DOHH2 (cell line): Measurements from ENCODE around the gene GLIS2.

Experiments used
- H3F3A ChIP-seq: fragments of 200-600 bp; sonication (generic), shearing (Covaris generic); 2 replicates; pipeline ENCODE4 v1.6.0; 2016; ENCODE audit warnings: antibody characterized with exemption, mild to moderate bottlenecking; ENCODE audit not compliant: control insufficient read depth, insufficient read depth
- H3K27ac ChIP-seq: fragments of 200-600 bp; sonication (generic); 2 replicates; pipeline ENCODE4 v1.5.1; 2014; ENCODE audit warnings: low read depth, mild to moderate bottlenecking, low read length, moderate library complexity
- H3K27me3 ChIP-seq: fragments of 200-600 bp; sonication (generic); 2 replicates; pipeline ENCODE4 v1.6.1; 2014; ENCODE audit warnings: mild to moderate bottlenecking, low read length, mixed read lengths; ENCODE audit not compliant: control insufficient read depth
- H3K36me3 ChIP-seq: fragments of 200-600 bp; sonication (generic); 2 replicates; pipeline ENCODE4 v1.6.1; 2014; ENCODE audit warnings: mild to moderate bottlenecking, low read length, moderate library complexity, mixed read lengths; ENCODE audit not compliant: control insufficient read depth
- H3K4me1 ChIP-seq: fragments of 200-600 bp; sonication (generic); 2 replicates; pipeline ENCODE4 v1.6.1; 2014; ENCODE audit warnings: mild to moderate bottlenecking, low read length, mixed read lengths; ENCODE audit not compliant: control insufficient read depth
- H3K4me2 ChIP-seq: fragments of 200-600 bp; sonication (generic); 2 replicates; pipeline ENCODE4 v1.6.0; 2014; ENCODE audit warnings: mild to moderate bottlenecking, low read length, moderate library complexity
- H3K4me3 ChIP-seq: fragments of 200-600 bp; sonication (generic); 2 replicates; pipeline ENCODE4 v1.5.1; 2014; ENCODE audit warnings: mild to moderate bottlenecking, low read length, mixed read lengths
- H3K79me2 ChIP-seq: fragments of 200-600 bp; sonication (generic); 2 replicates; pipeline ENCODE4 v1.6.1; 2014; ENCODE audit warnings: mild to moderate bottlenecking, low read length, mixed read lengths; ENCODE audit not compliant: control insufficient read depth
- H3K9me2 ChIP-seq: fragments of 200-600 bp; sonication (generic); replicated peaks from 2 replicates; pipeline ENCODE4 v1.6.1; 2014; ENCODE audit warnings: mild to moderate bottlenecking, low read length, mixed read lengths; ENCODE audit not compliant: control insufficient read depth
- H3K9me3 ChIP-seq: fragments of 200-600 bp; sonication (generic); 2 replicates; pipeline ENCODE4 v1.6.1; 2014; ENCODE audit warnings: antibody characterized with exemption, low read length, mixed read lengths; ENCODE audit not compliant: control insufficient read depth, insufficient read depth
- H4K20me1 ChIP-seq: fragments of 200-600 bp; sonication (generic); 2 replicates; pipeline ENCODE4 v1.6.0; 2014; ENCODE audit warnings: low read depth, mild to moderate bottlenecking, antibody characterized with exemption, low read length, moderate library complexity; ENCODE audit not compliant: control insufficient read depth, insufficient read depth
- CTCF ChIP-seq: fragments of 200-600 bp; sonication (generic); IDR thresholded peaks from one replicate; pipeline ENCODE4 v1.5.1; 2014; ENCODE audit warnings: antibody characterized with exemption, mild to moderate bottlenecking, low read depth, low read length; ENCODE audit not compliant: poor library complexity, severe bottlenecking
- EZH2phosphoT487 ChIP-seq: fragments of 200-600 bp; sonication (generic); IDR thresholded peaks from 2 replicates; pipeline ENCODE4 v1.6.1; 2017; ENCODE audit warnings: borderline replicate concordance, mild to moderate bottlenecking, antibody characterized with exemption, low read length, moderate library complexity, mixed read lengths

The GLIS2 gene

GRCh38 chr16:4315186-4316107, at the start of gene GLIS2:
GLIS2 (plus strand) TSS chr16:4316067; CDS start chr16:4332281, 16,214 bp downstream.
- Histone ChIP-seq H3K27ac (no peak within 1 kb of the TSS), H3K79me2 (no peaks in the 10 kb centered on the region), H3K4me3 (peak within 1 kb of the TSS; percentile 57), H3K4me1 (peaks cover 33% of the 10 kb centered on the region), H4K20me1 (no peaks in the 10 kb centered on the region), H3K4me2 (peak within 1 kb of the TSS; percentile 60), H3F3A (peaks cover 5% of the 10 kb centered on the region; the same call in 1 of the 2 replicates), H3K36me3 (no peaks in the 10 kb centered on the region), H3K9me3 (no peaks in the 10 kb centered on the region), H3K27me3 (peaks cover 56% of the 10 kb centered on the region), H3K9me2 (no peaks in the 10 kb centered on the region)
- TF ChIP-seq EZH2phosphoT487 (peak; percentile 99; the same call in 1 of the 2 replicates), CTCF (no peak)

- peaks cover 100% of the 10 kb centered on the region for H3K79me2 ChIP-seq
- TF ChIP-seq EZH2phosphoT487 (no peak), CTCF (no peak)
- H3K4me2 ChIP-seq = no peak overlapping the region
- peaks cover 83% of the 10 kb centered on the region for H3K36me3 ChIP-seq
- no peaks in the 10 kb centered on the region for H3K9me3 ChIP-seq
- no peak overlapping the region for H3K4me3 ChIP-seq
- peaks cover 11% of the 10 kb centered on the region; the same call in 1 of the 2 replicates for H4K20me1 ChIP-seq
- H3K27me3 ChIP-seq = no peaks in the 10 kb centered on the region
- no peaks in the 10 kb centered on the region for H3F3A ChIP-seq
- peaks cover 14% of the 10 kb centered on the region for H3K4me1 ChIP-seq
- no peak overlapping the region for H3K27ac ChIP-seq
- H3K9me2 ChIP-seq = no peaks in the 10 kb centered on the region
Observed at GRCh38 chr16:4266372-4266771, 49.5 kb upstream of the GLIS2 start.

- Histone ChIP-seq H4K20me1 (peaks cover 7% of the 10 kb centered on the region; the same call in 1 of the 2 replicates), H3K4me2 (peak overlapping the region; percentile 100), H3K79me2 (peaks cover 79% of the 10 kb centered on the region), H3K9me2 (no peaks in the 10 kb centered on the region), H3K9me3 (no peaks in the 10 kb centered on the region), H3K27me3 (no peaks in the 10 kb centered on the region), H3F3A (peaks cover 10% of the 10 kb centered on the region), H3K4me1 (peaks cover 24% of the 10 kb centered on the region), H3K36me3 (peaks cover 57% of the 10 kb centered on the region), H3K4me3 (peak overlapping the region; percentile 99), H3K27ac (no peak overlapping the region)
- no peak for TF ChIP-seq EZH2phosphoT487
- TF ChIP-seq CTCF = no peak
Observed at GRCh38 chr16:4270091-4270490, 45.8 kb upstream of the GLIS2 start.
